ENCODE results near the gene ZNF423.
"Not testable (repeated sequence)": the region's sequence is repeated elsewhere in the genome, so short reads cannot be mapped to it uniquely, and the experiment has no call there.

Gene ZNF423

GRCh38 chr16:49586466-49587450 lies 269.2 kb downstream of the ZNF423 start:
- no peak for DNase-seq (ENCODE audit: low spot score)

GRCh38 chr16:49585143-49585832 lies 270.6 kb downstream of the ZNF423 start:
- DNase-seq (ENCODE audit: low spot score): no peak

GRCh38 chr16:49583911-49584310 lies 272.0 kb downstream of the ZNF423 start:
- DNase-seq (ENCODE audit: low spot score): no peak

- DNase-seq (ENCODE audit: low spot score): no peak
Measured at GRCh38 chr16:49581630-49582298, 274.1 kb downstream of the ZNF423 start.

- DNase-seq (ENCODE audit: low spot score): no peak
Measured at GRCh38 chr16:49580751-49581303, 275.1 kb downstream of the ZNF423 start.

GRCh38 chr16:49578435-49579024 lies 277.4 kb downstream of the ZNF423 start:
- no peak for DNase-seq (ENCODE audit: low spot score)

GRCh38 chr16:49578018-49578417 lies 277.9 kb downstream of the ZNF423 start:
- DNase-seq (ENCODE audit: low spot score): no peak

GRCh38 chr16:49576941-49577340 lies 279.0 kb downstream of the ZNF423 start:
- no peak for DNase-seq (ENCODE audit: low spot score)

GRCh38 chr16:49576173-49576494 lies 279.8 kb downstream of the ZNF423 start:
- no peak for DNase-seq (ENCODE audit: low spot score)

GRCh38 chr16:49575346-49576172 lies 280.4 kb downstream of the ZNF423 start:
- DNase-seq (ENCODE audit: low spot score): no peak

GRCh38 chr16:49574826-49575225 lies 281.1 kb downstream of the ZNF423 start:
- no peak for DNase-seq (ENCODE audit: low spot score)

- DNase-seq (ENCODE audit: low spot score): no peak
Measured at GRCh38 chr16:49567950-49568349, 288.0 kb downstream of the ZNF423 start.

- no peak for DNase-seq (ENCODE audit: low spot score)
Measured at GRCh38 chr16:49566432-49566831, 289.5 kb downstream of the ZNF423 start.

GRCh38 chr16:49564496-49565229 lies 291.2 kb downstream of the ZNF423 start:
- DNase-seq (ENCODE audit: low spot score): no peak

GRCh38 chr16:49563666-49564065 lies 292.2 kb downstream of the ZNF423 start:
- DNase-seq (ENCODE audit: low spot score): no peak

GRCh38 chr16:49562894-49563293 lies 293.0 kb downstream of the ZNF423 start:
- not testable (repeated sequence) for DNase-seq (ENCODE audit: low spot score)

- DNase-seq (ENCODE audit: low spot score): no peak
Measured at GRCh38 chr16:49562228-49562627, 293.7 kb downstream of the ZNF423 start.

- DNase-seq (ENCODE audit: low spot score): no peak
Measured at GRCh38 chr16:49560004-49560830, 295.7 kb downstream of the ZNF423 start.

- DNase-seq (ENCODE audit: low spot score): no peak
Measured at GRCh38 chr16:49559242-49559641, 296.7 kb downstream of the ZNF423 start.

All from SK-N-DZ (cell line).